Measurements from ENCODE around the gene HS6ST3.
A peak's percentile ranks its signal among the peaks of the same experiment; 100 is the strongest.

Gene HS6ST3

DNA sequence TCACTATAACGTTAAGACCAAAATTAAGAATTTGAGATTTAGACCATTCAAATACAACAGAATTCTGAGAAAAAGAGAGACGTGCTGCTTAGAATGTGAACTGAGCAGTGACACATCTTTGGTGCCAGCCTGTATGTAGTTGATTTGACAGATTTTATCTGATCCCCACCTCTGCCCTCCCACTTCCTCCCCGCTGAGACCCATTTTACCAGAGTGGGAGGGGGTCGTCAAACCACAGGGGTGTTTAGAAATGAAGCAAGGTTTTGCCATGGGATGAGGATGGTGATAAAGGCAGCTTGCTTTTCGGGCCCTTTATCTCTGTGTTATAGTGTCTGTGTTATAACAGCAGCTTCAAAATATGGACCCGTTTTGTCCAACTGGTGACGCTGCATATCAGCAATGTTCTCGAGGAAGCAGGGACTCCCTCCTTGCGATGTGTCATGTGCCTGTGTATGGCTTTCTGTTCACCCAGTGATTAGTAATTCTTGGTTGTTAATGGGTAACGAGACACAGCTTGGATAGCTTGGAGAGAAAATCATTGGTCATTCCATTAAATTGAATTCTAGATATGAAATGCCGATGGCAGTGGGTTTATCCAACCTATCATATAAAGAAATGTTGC is 125.0 kb downstream of the HS6ST3 start:
- no peak for DNase-seq (ENCODE audit: extremely low read depth, low read depth)
- no peak overlapping the region for H3K4me3 ChIP-seq (replicated peaks; ENCODE audit: low read depth, low read length)
- TF ChIP-seq, protein P1, sequence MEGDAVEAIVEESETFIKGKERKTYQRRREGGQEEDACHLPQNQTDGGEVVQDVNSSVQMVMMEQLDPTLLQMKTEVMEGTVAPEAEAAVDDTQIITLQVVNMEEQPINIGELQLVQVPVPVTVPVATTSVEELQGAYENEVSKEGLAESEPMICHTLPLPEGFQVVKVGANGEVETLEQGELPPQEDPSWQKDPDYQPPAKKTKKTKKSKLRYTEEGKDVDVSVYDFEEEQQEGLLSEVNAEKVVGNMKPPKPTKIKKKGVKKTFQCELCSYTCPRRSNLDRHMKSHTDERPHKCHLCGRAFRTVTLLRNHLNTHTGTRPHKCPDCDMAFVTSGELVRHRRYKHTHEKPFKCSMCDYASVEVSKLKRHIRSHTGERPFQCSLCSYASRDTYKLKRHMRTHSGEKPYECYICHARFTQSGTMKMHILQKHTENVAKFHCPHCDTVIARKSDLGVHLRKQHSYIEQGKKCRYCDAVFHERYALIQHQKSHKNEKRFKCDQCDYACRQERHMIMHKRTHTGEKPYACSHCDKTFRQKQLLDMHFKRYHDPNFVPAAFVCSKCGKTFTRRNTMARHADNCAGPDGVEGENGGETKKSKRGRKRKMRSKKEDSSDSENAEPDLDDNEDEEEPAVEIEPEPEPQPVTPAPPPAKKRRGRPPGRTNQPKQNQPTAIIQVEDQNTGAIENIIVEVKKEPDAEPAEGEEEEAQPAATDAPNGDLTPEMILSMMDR (IDR thresholded peaks at IDR 0.05; ENCODE audit: low read depth, low read length, missing control alignments) = no peak

DNA sequence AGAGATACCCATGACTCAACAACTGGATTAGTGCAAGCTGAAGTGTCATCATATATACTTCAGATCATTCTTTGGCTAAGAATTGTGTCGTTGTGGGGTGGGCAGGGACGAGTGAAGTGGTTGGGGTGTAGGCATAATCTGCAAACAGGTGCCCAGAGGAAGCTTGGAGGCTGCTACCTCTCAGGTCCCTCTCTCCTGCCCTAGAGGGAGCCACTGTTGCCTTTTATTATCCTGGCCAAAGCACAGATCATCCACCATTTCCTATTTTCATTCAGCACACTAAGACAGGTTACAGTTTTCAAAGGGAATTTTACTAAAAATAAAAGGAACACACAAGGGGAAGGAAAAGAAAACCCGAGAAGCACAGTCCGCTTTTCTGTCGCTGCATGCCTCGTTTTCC is 126.6 kb downstream of the HS6ST3 start:
- DNase-seq (ENCODE audit: extremely low read depth, low read depth) = no peak
- TF ChIP-seq, protein P1 (IDR thresholded peaks at IDR 0.05; ENCODE audit: low read depth, low read length, missing control alignments) = no peak
- no peak overlapping the region for H3K4me3 ChIP-seq (replicated peaks; ENCODE audit: low read depth, low read length)

DNA sequence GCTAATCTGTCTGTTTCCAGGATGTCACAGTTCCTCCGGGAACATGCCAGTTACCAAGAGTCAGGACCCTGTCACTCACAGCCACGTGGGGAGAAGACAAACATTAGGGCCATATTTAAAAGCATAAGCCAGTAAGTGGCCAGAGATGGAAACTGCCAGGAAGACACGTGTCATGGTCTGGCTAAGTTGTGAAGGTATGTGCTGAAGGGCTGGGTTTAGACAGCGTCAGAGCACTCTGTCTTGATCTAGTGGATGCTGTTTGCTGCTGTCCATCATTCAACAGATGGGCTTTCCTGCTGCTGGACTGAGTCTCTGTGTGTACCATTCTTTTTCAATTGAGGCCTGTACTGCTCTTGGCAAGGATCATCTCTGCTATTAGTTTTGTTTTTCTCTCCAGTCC is 128.6 kb downstream of the HS6ST3 start:
- H3K4me3 ChIP-seq (replicated peaks; ENCODE audit: low read depth, low read length) = no peak overlapping the region
- TF ChIP-seq, protein P1 (IDR thresholded peaks at IDR 0.05; ENCODE audit: low read depth, low read length, missing control alignments) = no peak
- DNase-seq (ENCODE audit: extremely low read depth, low read depth) = no peak

DNA sequence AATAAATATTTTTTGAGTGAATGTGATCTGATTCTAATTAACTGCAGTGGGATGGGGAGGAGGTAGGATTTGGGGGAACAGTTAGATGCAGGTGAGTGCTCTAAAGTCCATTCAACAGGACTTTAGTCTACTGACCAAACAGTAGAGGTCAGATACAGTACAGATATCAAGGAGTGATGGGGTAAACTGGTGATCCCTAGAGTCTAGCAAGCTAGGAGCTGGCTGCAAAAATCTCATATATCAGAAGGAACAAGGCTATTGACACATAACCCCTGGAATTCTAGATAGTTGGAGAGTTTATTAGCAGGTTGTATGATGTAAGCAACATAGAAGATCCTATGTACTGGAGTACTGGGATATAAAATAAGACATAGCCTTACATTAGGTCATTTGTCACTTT is 131.6 kb downstream of the HS6ST3 start:
- TF ChIP-seq, protein P1 (IDR thresholded peaks at IDR 0.05; ENCODE audit: low read depth, low read length, missing control alignments) = no peak
- no peak overlapping the region for H3K4me3 ChIP-seq (replicated peaks; ENCODE audit: low read depth, low read length)
- DNase-seq (ENCODE audit: extremely low read depth, low read depth) = no peak

DNA sequence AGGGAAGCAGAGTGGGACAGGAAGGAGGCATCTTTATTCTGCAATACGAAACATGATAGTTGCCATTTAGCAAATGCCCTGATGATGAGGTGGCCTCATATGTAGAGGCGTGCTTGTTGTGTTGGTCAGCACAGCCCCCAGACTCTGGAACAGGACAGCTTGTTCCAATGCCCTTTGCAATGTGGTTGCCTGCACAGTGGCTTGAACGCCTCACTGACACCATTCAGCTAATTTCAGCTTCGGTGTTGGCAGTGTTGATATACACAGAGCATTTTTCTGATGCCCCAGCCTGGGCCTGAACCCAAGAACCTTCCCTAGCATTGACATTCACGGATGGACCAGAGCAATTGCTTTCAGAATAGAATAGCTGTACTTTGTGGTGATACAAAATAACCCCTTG is 133.3 kb downstream of the HS6ST3 start:
- DNase-seq (ENCODE audit: extremely low read depth, low read depth) = no peak
- no peak overlapping the region for H3K4me3 ChIP-seq (replicated peaks; ENCODE audit: low read depth, low read length)
- TF ChIP-seq, protein P1 (IDR thresholded peaks at IDR 0.05; ENCODE audit: low read depth, low read length, missing control alignments) = no peak

DNA sequence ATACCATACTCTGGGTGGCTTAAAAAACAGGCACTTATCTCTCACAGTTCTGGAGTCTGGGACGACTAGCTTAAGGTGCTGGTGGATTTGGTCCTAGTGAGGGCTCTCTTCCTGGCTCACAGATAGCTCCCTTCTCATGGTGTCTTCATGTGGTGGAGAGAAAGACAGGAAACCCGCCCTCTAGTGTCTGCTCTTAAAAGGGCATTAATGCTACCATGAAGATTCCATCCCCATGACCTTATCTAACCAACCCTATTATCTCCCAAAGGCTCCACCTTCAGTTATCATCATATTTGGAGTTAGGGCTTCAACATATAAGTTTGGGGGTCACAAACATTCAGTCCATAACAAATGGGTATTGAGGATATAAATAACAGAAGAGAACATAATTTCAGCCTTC is 139.4 kb downstream of the HS6ST3 start:
- DNase-seq (ENCODE audit: extremely low read depth, low read depth) = no peak

More for the DNA sequence above, 139.4 kb downstream of the HS6ST3 start:
- TF ChIP-seq, protein P1 (IDR thresholded peaks at IDR 0.05; ENCODE audit: low read depth, low read length, missing control alignments) = peak; percentile 18
- no peak overlapping the region for H3K4me3 ChIP-seq (replicated peaks; ENCODE audit: low read depth, low read length)
